Upper lobe of right lung (tissue), 1 donor: Measurements from ENCODE around the gene TRMU. TPM values are rescaled to one million over a fixed set of nuclear protein-coding genes. Genes with fewer than 3 reads are reported as not detected.

ENCODE experiments used
- ATAC-seq: fragments of 200-7000 bp; cut with Tn5 transposase; one replicate; pipeline ENCODE4 v1.9.1; 2020; ENCODE audit warnings: mild to moderate bottlenecking, moderate library complexity
- DNase-seq: peaks from one replicate; pipeline ENCODE4 v3.0.0-alpha.2; 2020
- H3K27ac ChIP-seq: fragments of 200-600 bp; one replicate; pipeline ENCODE4 v1.8.0; 2022
- H3K27me3 ChIP-seq: fragments of 200-600 bp; one replicate; pipeline ENCODE4 v1.8.0; 2022; ENCODE audit warnings: mild to moderate bottlenecking
- H3K36me3 ChIP-seq: fragments of 200-600 bp; one replicate; pipeline ENCODE4 v1.8.0; 2022
- H3K4me1 ChIP-seq: fragments of 200-600 bp; one replicate; pipeline ENCODE4 v1.8.0; 2022
- H3K4me3 ChIP-seq: fragments of 200-600 bp; one replicate; pipeline ENCODE4 v1.8.0; 2022; ENCODE audit warnings: mild to moderate bottlenecking
- H3K9me3 ChIP-seq: fragments of 200-600 bp; one replicate; pipeline ENCODE4 v1.8.0; 2022
- intact Hi-C: fragments of 100-400 bp; cut with DNase I; formaldehyde crosslinking; loops from one replicate; pipeline ENCODE4 v1.11.0; 2022
- total RNA-seq: library from RNA; stranded (reverse); fragmentation: NEBNext Ultra II Directional; extraction: Animal tissue kit (Norgen Biotek cat#: 25700); gene quantifications from one replicate; pipeline ENCODE4 v1.2.1, GENCODE V29; 2021
- TF ChIP-seq, protein P1 (sequence below): fragments of 200-600 bp; IDR thresholded peaks from one replicate; pipeline ENCODE4 v1.8.0; 2022; ENCODE audit warnings: antibody characterized with exemption
- donor health status: DM: no; HTN: yes; CAD: no; lungs with severe emphysema.

The TRMU gene
- total RNA-seq, 1 donor from 2014 or later, result 34.9 TPM

- intact Hi-C loops, result no loop called here
- ATAC-seq (no peak), DNase-seq (no peak)
- H3K9me3 ChIP-seq, result no peaks in the 10 kb centered on the region
- no peaks in the 10 kb centered on the region for H3K27me3 ChIP-seq
- no peaks in the 10 kb centered on the region for H3K4me1 ChIP-seq
- TF ChIP-seq, protein P1, sequence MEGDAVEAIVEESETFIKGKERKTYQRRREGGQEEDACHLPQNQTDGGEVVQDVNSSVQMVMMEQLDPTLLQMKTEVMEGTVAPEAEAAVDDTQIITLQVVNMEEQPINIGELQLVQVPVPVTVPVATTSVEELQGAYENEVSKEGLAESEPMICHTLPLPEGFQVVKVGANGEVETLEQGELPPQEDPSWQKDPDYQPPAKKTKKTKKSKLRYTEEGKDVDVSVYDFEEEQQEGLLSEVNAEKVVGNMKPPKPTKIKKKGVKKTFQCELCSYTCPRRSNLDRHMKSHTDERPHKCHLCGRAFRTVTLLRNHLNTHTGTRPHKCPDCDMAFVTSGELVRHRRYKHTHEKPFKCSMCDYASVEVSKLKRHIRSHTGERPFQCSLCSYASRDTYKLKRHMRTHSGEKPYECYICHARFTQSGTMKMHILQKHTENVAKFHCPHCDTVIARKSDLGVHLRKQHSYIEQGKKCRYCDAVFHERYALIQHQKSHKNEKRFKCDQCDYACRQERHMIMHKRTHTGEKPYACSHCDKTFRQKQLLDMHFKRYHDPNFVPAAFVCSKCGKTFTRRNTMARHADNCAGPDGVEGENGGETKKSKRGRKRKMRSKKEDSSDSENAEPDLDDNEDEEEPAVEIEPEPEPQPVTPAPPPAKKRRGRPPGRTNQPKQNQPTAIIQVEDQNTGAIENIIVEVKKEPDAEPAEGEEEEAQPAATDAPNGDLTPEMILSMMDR, result no peak
- H3K4me3 ChIP-seq, result no peak overlapping the region
- H3K27ac ChIP-seq, result no peak overlapping the region
- H3K36me3 ChIP-seq, result no peaks in the 10 kb centered on the region
Measured at GRCh38 chr22:46390105-46390651, 54.7 kb downstream of the TRMU start.

- no peaks in the 10 kb centered on the region for H3K4me1 ChIP-seq
- H3K9me3 ChIP-seq, result no peaks in the 10 kb centered on the region
- DNase-seq (no peak), ATAC-seq (peak; percentile 14)
- intact Hi-C loops, result no loop called here
- no peak overlapping the region for H3K4me3 ChIP-seq
- peak overlapping the region; percentile 17 for H3K27ac ChIP-seq
- TF ChIP-seq, protein P1, result peak; percentile 34
- H3K36me3 ChIP-seq, result no peaks in the 10 kb centered on the region
- no peaks in the 10 kb centered on the region for H3K27me3 ChIP-seq
Measured at GRCh38 chr22:46390652-46391301, 55.3 kb downstream of the TRMU start.

- Histone ChIP-seq H3K27me3 (no peaks in the 10 kb centered on the region), H3K4me1 (no peaks in the 10 kb centered on the region), H3K36me3 (no peaks in the 10 kb centered on the region), H3K4me3 (no peak overlapping the region), H3K9me3 (no peaks in the 10 kb centered on the region), H3K27ac (no peak overlapping the region)
- DNase-seq (peak; percentile 66), ATAC-seq (no peak)
- intact Hi-C loops, result no loop called here
- TF ChIP-seq, protein P1, result no peak
Measured at GRCh38 chr22:46391486-46392136, 56.1 kb downstream of the TRMU start.

GRCh38 chr22:46392137-46392844 is 56.8 kb downstream of the TRMU start:
- intact Hi-C loops, result no loop called here
- no peak overlapping the region for H3K4me3 ChIP-seq
- H3K9me3 ChIP-seq, result no peaks in the 10 kb centered on the region
- DNase-seq, result no peak
- no peaks in the 10 kb centered on the region for H3K27me3 ChIP-seq
- H3K4me1 ChIP-seq, result no peaks in the 10 kb centered on the region
- H3K36me3 ChIP-seq, result no peaks in the 10 kb centered on the region
- H3K27ac ChIP-seq, result no peak overlapping the region
- ATAC-seq, result no peak
- TF ChIP-seq, protein P1, result no peak

GRCh38 chr22:46393873-46394272 is 58.4 kb downstream of the TRMU start:
- H3K36me3 ChIP-seq, result peaks cover 3% of the 10 kb centered on the region
- no peak for ATAC-seq

More at GRCh38 chr22:46393873-46394272, 58.4 kb downstream of the TRMU start:
- Histone ChIP-seq H3K4me3 (no peak overlapping the region), H3K27me3 (no peaks in the 10 kb centered on the region), H3K4me1 (no peaks in the 10 kb centered on the region), H3K9me3 (no peaks in the 10 kb centered on the region), H3K27ac (no peak overlapping the region)
- intact Hi-C loops, result no loop called here
- TF ChIP-seq, protein P1, result no peak
- DNase-seq, result no peak
